Activated CD8-positive, alpha-beta T cell treated with anti-CD3 and anti-CD28 coated beads for 36 hours (primary cell): ENCODE data around the gene UGGT2. TPM values are rescaled to one million over a fixed set of nuclear protein-coding genes. Genes with fewer than 3 reads are reported as not detected.

Source experiments
- ATAC-seq: fragments of 200-7000 bp; cut with Tn5 transposase; one replicate; pipeline ENCODE4 v1.10.0; 2021; ENCODE audit warnings: mild to moderate bottlenecking, moderate library complexity
- CTCF ChIA-PET: fragments of 350-600 bp; sonication (Branson Sonifier 250); formaldehyde crosslinking; loops from one replicate; lab custom pipeline; 2021; ENCODE audit warnings: antibody characterized with exemption; lab: Charles Lee
- POLR2A ChIA-PET: fragments of 350-600 bp; sonication (Branson Sonifier 250); formaldehyde crosslinking; loops from one replicate; lab custom pipeline; 2021; ENCODE audit warnings: antibody characterized with exemption; lab: Charles Lee
- DNase-seq: peaks from one replicate; pipeline ENCODE4 v3.0.0-alpha.2; 2020
- H3K27ac Mint-ChIP-seq: one replicate; pipeline ENCODE4 v1.8.0; 2021; ENCODE audit warnings: mild to moderate bottlenecking, mixed read lengths
- H3K27me3 Mint-ChIP-seq: one replicate; pipeline ENCODE4 v1.8.0; 2021; ENCODE audit warnings: mixed read lengths
- H3K36me3 Mint-ChIP-seq: one replicate; pipeline ENCODE4 v1.8.0; 2021; ENCODE audit warnings: low read depth, mixed read lengths
- H3K4me1 Mint-ChIP-seq: one replicate; pipeline ENCODE4 v1.8.0; 2021; ENCODE audit warnings: low read depth, mixed read lengths
- H3K4me3 Mint-ChIP-seq: one replicate; pipeline ENCODE4 v1.8.0; 2021; ENCODE audit warnings: mild to moderate bottlenecking, moderate library complexity, mixed read lengths
- H3K9me3 Mint-ChIP-seq: one replicate; pipeline ENCODE4 v1.8.0; 2021; ENCODE audit warnings: mixed read lengths
- intact Hi-C: fragments of 100-400 bp; cut with micrococcal nuclease; formaldehyde crosslinking; loops from one replicate; pipeline ENCODE4 v1.10.0; 2022
- total RNA-seq, 2 experiments: library from RNA; stranded (reverse); gene quantifications; one replicate each; pipeline ENCODE4 v1.2.3, GENCODE V29; 2021
- TF ChIP-seq, protein P1 (sequence below): fragments of 200-600 bp; IDR thresholded peaks from one replicate; pipeline ENCODE4 v1.8.0; 2022; ENCODE audit warnings: antibody characterized with exemption, mild to moderate bottlenecking

Gene UGGT2
- total RNA-seq, 2 experiments from 2014 or later = not detected

DNA sequence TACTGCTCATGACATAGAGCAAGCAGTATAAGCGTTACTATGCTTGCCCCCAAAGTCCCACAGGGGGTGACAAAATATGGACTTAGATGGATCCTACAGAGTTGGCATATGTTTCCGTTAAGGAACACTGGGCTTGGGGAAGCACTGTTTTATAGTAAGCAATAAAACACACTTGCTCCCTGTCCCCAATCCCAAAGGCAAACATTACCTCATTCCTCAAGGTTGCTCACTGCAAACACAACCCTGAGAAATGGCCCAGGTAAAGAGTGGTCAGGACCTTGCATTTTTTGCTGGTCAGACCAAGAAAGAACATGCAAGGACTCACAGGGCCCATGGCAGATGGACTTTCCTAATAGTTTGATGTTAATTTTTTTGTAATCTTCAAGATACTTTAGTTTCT, 32.3 kb downstream of the UGGT2 start:
- no peak overlapping the region for H3K4me3 Mint-ChIP-seq
- no peaks in the 10 kb centered on the region for H3K4me1 Mint-ChIP-seq
- intact Hi-C loops = no loop called here
- DNase-seq = no peak
- no peaks in the 10 kb centered on the region for H3K36me3 Mint-ChIP-seq
- TF ChIP-seq, protein P1, sequence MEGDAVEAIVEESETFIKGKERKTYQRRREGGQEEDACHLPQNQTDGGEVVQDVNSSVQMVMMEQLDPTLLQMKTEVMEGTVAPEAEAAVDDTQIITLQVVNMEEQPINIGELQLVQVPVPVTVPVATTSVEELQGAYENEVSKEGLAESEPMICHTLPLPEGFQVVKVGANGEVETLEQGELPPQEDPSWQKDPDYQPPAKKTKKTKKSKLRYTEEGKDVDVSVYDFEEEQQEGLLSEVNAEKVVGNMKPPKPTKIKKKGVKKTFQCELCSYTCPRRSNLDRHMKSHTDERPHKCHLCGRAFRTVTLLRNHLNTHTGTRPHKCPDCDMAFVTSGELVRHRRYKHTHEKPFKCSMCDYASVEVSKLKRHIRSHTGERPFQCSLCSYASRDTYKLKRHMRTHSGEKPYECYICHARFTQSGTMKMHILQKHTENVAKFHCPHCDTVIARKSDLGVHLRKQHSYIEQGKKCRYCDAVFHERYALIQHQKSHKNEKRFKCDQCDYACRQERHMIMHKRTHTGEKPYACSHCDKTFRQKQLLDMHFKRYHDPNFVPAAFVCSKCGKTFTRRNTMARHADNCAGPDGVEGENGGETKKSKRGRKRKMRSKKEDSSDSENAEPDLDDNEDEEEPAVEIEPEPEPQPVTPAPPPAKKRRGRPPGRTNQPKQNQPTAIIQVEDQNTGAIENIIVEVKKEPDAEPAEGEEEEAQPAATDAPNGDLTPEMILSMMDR = no peak
- no peak for ATAC-seq
- no peaks in the 10 kb centered on the region for H3K27me3 Mint-ChIP-seq
- CTCF ChIA-PET = no interaction called here
- H3K9me3 Mint-ChIP-seq = peaks cover 2% of the 10 kb centered on the region
- H3K27ac Mint-ChIP-seq = no peak overlapping the region
- POLR2A ChIA-PET = no interaction called here

DNA sequence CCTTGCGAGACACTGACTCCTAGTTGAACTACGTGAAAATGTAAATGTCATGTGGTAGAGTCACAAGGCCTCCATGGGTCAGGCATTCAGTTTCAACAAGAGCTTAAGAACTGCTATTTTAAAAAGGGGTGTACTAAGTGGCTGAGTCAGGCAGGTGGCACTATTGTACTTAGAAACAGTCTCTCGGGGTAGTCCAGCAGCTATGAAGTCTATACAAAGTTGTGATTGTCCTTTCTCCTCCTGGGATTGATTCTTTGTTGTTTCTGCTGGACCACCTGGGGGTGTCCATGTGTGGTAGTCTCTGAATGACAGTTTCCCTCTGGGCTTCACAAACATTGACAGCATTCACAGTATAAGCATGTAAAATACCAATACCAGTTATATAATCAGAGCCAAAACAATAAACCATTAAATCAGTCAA, 33.0 kb downstream of the UGGT2 start:
- Mint-ChIP-seq H3K4me1 (no peaks in the 10 kb centered on the region), H3K27me3 (no peaks in the 10 kb centered on the region), H3K4me3 (no peak overlapping the region), H3K36me3 (no peaks in the 10 kb centered on the region), H3K9me3 (peaks cover 4% of the 10 kb centered on the region), H3K27ac (no peak overlapping the region)
- TF ChIP-seq, protein P1 = peak; percentile 38
- ATAC-seq (no peak), DNase-seq (peak; percentile 21)
- intact Hi-C loops = no loop called here
- CTCF ChIA-PET = interaction anchor here (0.7 to 1.3 kb wide), 5 partner anchors 330 to 1008 kb away, joined by 3 to 4 read pairs (median 3); no protein-coding TSS in a partner anchor
- POLR2A ChIA-PET = no interaction called here

DNA sequence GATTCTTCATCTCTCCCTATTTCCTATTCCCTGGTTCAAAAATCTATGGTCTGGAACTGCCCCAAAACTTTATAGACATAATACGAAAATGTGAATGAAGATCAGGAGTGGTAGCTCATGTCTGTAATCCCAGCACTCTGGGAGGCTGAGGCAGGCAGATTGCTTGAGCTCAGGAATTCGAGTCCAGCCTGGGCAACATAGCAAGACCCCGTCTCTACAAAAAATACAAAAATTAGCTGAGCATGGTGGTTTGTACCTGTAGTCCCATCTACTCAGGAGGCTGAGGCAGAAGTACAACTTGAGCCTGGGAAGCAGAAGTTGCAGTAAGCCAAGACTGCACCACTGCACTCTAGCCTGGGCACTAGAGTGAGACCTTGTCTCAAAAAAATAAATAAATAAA, 35.1 kb downstream of the UGGT2 start:
- no peak for DNase-seq
- no peak for ATAC-seq
- intact Hi-C loops = no loop called here
- TF ChIP-seq, protein P1 = no peak
- Mint-ChIP-seq H3K27me3 (no peaks in the 10 kb centered on the region), H3K9me3 (peaks cover 4% of the 10 kb centered on the region), H3K4me3 (no peak overlapping the region), H3K27ac (no peak overlapping the region), H3K36me3 (no peaks in the 10 kb centered on the region), H3K4me1 (no peaks in the 10 kb centered on the region)
- ChIA-PET CTCF (no interaction called here), POLR2A (no interaction called here)

DNA sequence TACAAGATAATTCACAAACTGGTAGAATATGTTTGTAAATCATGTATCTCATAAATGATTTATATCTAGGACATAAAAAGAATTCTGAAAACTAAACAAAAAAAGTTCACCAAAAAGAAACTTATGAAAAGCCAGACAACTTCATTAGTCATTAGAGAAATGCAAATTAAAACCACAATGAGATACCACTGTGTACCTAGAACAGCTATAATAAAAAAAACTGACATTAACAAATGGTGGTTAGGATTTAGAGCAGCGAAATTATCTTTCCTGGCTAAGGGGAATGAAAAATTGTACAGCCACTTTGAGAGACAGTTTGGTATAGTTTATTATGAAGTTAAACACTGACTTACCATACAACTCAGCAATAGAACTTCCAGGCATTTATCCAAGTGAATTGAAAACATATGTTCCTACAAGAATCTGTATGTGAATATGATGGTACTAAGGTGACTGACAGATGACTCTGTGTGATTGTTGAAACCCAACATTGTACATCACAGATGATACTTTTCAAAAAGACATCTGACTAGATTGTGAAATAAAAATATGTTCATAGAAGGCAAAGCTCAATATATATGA, 41.8 kb downstream of the UGGT2 start:
- POLR2A ChIA-PET = no interaction called here

DNA sequence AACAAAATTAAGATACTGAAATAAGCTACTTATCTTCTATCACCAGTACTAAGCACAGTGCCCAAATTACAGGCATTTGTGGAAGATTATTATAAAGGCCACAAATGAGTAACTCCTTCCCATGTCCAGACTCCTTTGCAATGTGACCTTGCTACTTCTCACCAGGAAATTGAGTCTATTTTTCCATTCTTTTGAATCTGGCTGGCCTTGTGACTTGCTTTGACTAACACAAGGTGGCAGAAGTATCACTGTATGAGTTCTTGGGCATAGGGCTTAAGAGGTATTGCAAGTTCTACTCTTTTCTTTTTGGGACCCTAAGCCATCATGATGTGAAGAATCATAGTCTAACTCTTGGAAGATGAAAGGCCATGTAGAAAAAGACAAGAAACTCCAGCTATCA, 49.9 kb downstream of the UGGT2 start:
- intact Hi-C loops = no loop called here
- no peak overlapping the region for H3K4me3 Mint-ChIP-seq
- TF ChIP-seq, protein P1 = no peak
- H3K27ac Mint-ChIP-seq = no peak overlapping the region
- ATAC-seq (no peak), DNase-seq (no peak)
- CTCF ChIA-PET = interaction anchor here (1.2 kb wide), 1 partner anchor 23 kb away, joined by 4 read pairs; no protein-coding TSS in a partner anchor
- H3K4me1 Mint-ChIP-seq = no peaks in the 10 kb centered on the region
- POLR2A ChIA-PET = no interaction called here
- no peaks in the 10 kb centered on the region for H3K36me3 Mint-ChIP-seq
- H3K9me3 Mint-ChIP-seq = peaks cover 2% of the 10 kb centered on the region
- H3K27me3 Mint-ChIP-seq = no peaks in the 10 kb centered on the region

More for the DNA sequence above, 41.8 kb downstream of the UGGT2 start:
- no peak overlapping the region for H3K27ac Mint-ChIP-seq
- CTCF ChIA-PET = no interaction called here
- no peaks in the 10 kb centered on the region for H3K27me3 Mint-ChIP-seq
- DNase-seq (no peak), ATAC-seq (no peak)
- H3K9me3 Mint-ChIP-seq = peaks cover 6% of the 10 kb centered on the region
- no peak overlapping the region for H3K4me3 Mint-ChIP-seq
- intact Hi-C loops = no loop called here
- H3K4me1 Mint-ChIP-seq = no peaks in the 10 kb centered on the region
- TF ChIP-seq, protein P1 = no peak
- H3K36me3 Mint-ChIP-seq = no peaks in the 10 kb centered on the region
